CD14-positive monocyte (primary cell): ENCODE results near the gene ZNF700. TPM values are rescaled to one million over a fixed set of nuclear protein-coding genes. Genes with fewer than 3 reads are reported as not detected.
"Not testable (repeated sequence)": the region's sequence is repeated elsewhere in the genome, so short reads cannot be mapped to it uniquely, and the experiment has no call there.

ENCODE experiments used
- DNase-seq, 3 donors: peaks; one replicate each; pipeline ENCODE4 v3.0.0-alpha.2; 2011 to 2022
- H2AFZ ChIP-seq: 2 replicates; pipeline ENCODE4 v1.6.0; 2012; ENCODE audit warnings: mild to moderate bottlenecking, low read depth, low read length, inconsistent platforms; ENCODE audit not compliant: insufficient read depth, poor library complexity, severe bottlenecking
- H3K27ac ChIP-seq, 2 donors: 1 replicate in 1 of 2; 2 replicates in 1 of 2; pipeline ENCODE4 v1.5.1; 2012 to 2013; ENCODE audit warnings: low read length in 2 of 2, control low read depth in 1 of 2, inconsistent platforms in 1 of 2, low read depth in 1 of 2, mild to moderate bottlenecking in 1 of 2
- H3K27me3 ChIP-seq, 2 donors: one replicate each; pipeline versions ENCODE4 v1.6.0 to v1.6.1; 2011 to 2013; ENCODE audit warnings: low read length in 2 of 2; ENCODE audit not compliant: control insufficient read depth in 2 of 2, insufficient read depth in 2 of 2
- H3K36me3 ChIP-seq, 2 donors: replicated peaks in 1 of 2; 1 replicate in 1 of 2; 2 replicates in 1 of 2; pipeline versions ENCODE4 v1.5.1 to v1.6.1; 2012 to 2013; ENCODE audit warnings: low read length in 2 of 2, control low read depth in 1 of 2, inconsistent platforms in 1 of 2, mild to moderate bottlenecking in 1 of 2; ENCODE audit not compliant: insufficient read depth in 2 of 2, control insufficient read depth in 1 of 2
- H3K4me1 ChIP-seq, 2 donors: 1 replicate in 1 of 2; 2 replicates in 1 of 2; pipeline versions ENCODE4 v1.5.1 to v1.6.1; 2012 to 2013; ENCODE audit warnings: low read length in 2 of 2, control low read depth in 1 of 2, inconsistent platforms in 1 of 2, mild to moderate bottlenecking in 1 of 2, moderate library complexity in 1 of 2; ENCODE audit not compliant: insufficient read depth in 2 of 2, control insufficient read depth in 1 of 2
- H3K4me2 ChIP-seq: replicated peaks from 2 replicates; pipeline ENCODE3; 2012; ENCODE audit warnings: low read length, moderate library complexity, mild to moderate bottlenecking; ENCODE audit not compliant: poor library complexity, severe bottlenecking; ENCODE audit errors: extremely low read depth
- H3K4me3 ChIP-seq, 3 experiments: fragments of 200-600 bp in 1 of 3; sonication (generic) in 1 of 3; replicated peaks in 1 of 3; 1 replicate in 2 of 3; 2 replicates in 1 of 3; pipeline ENCODE4 v1.5.1; 2011 to 2013; ENCODE audit warnings: low read length in 3 of 3, mild to moderate bottlenecking in 3 of 3, control low read depth in 2 of 3, low read depth in 2 of 3, inconsistent platforms in 1 of 3, moderate library complexity in 1 of 3
- H3K79me2 ChIP-seq: 2 replicates; pipeline ENCODE4 v1.6.0; 2012; ENCODE audit warnings: mild to moderate bottlenecking, control low read depth, inconsistent platforms, low read length, moderate library complexity; ENCODE audit not compliant: insufficient read depth
- H3K9ac ChIP-seq: 2 replicates; pipeline ENCODE4 v1.6.0; 2017; ENCODE audit warnings: low read length, mild to moderate bottlenecking; ENCODE audit not compliant: insufficient read depth, poor library complexity, severe bottlenecking
- H3K9me3 ChIP-seq, 2 donors: replicated peaks in 1 of 2; 1 replicate in 1 of 2; 2 replicates in 1 of 2; pipeline versions ENCODE4 v1.5.1 to v1.6.1; 2012 to 2013; ENCODE audit warnings: low read length in 2 of 2, control low read depth in 1 of 2; ENCODE audit not compliant: control insufficient read depth in 1 of 2, insufficient read depth in 1 of 2
- H4K20me1 ChIP-seq: 2 replicates; pipeline ENCODE4 v1.6.0; 2012; ENCODE audit warnings: mild to moderate bottlenecking, low read length, control low read depth, moderate library complexity; ENCODE audit not compliant: insufficient read depth
- H3K27ac Mint-ChIP-seq, 7 donors: one replicate each; pipeline ENCODE4 v1.8.0; 2020; ENCODE audit warnings: mild to moderate bottlenecking in 7 of 7, mixed read lengths in 7 of 7, moderate library complexity in 6 of 7, inconsistent platforms in 2 of 7
- H3K27me3 Mint-ChIP-seq, 3 donors: one replicate each; pipeline ENCODE4 v1.8.0; 2021 to 2022; ENCODE audit warnings: low read depth in 3 of 3, mild to moderate bottlenecking in 3 of 3, mixed read lengths in 3 of 3, moderate library complexity in 3 of 3, inconsistent platforms in 1 of 3
- H3K36me3 Mint-ChIP-seq, 2 donors: one replicate each; pipeline ENCODE4 v1.8.0; 2020; ENCODE audit warnings: mixed read lengths in 2 of 2, inconsistent platforms in 1 of 2, mild to moderate bottlenecking in 1 of 2
- H3K4me1 Mint-ChIP-seq: one replicate; pipeline ENCODE4 v1.8.0; 2020; ENCODE audit warnings: mild to moderate bottlenecking, mixed read lengths
- H3K4me3 Mint-ChIP-seq, 2 donors: one replicate each; pipeline ENCODE4 v1.8.0; 2020; ENCODE audit warnings: mild to moderate bottlenecking in 2 of 2, mixed read lengths in 2 of 2, moderate library complexity in 1 of 2
- H3K9me3 Mint-ChIP-seq, 7 donors: one replicate each; pipeline ENCODE4 v1.8.0; 2020 to 2022; ENCODE audit warnings: mixed read lengths in 7 of 7, mild to moderate bottlenecking in 6 of 7, moderate library complexity in 6 of 7, inconsistent platforms in 2 of 7
- WGBS: methylation state at CpG from one replicate; pipeline ENCODE4 v1.1.5; 2013; ENCODE audit warnings: missing lambda C conversion rate; ENCODE audit not compliant: insufficient coverage; 5-methylcytosine and 5-hydroxymethylcytosine counted together
- intact Hi-C, 2 donors: fragments of 100-400 bp; cut with micrococcal nuclease; formaldehyde crosslinking; loops; one replicate each; pipeline versions ENCODE4 v1.15.0 to v1.15.1; 2023
- polyA plus RNA-seq, 3 donors: library from polyadenylated mRNA; depleted of rRNA in 1 of 3; unstranded in 2 of 3; stranded (reverse) in 1 of 3; fragments of 300-500 nt in 2 of 3; fragments of >200 nt in 1 of 3; fragmentation: Illumina TruSeq in 2 of 3; gene quantifications; 1 replicate in 2 of 3; 2 replicates in 1 of 3; pipeline ENCODE4 v1.2.3, GENCODE V29; 2012 to 2021
- TF ChIP-seq, protein P1 (sequence below): fragments of 200-600 bp; IDR thresholded peaks from one replicate; pipeline ENCODE4 v1.8.0; 2022; ENCODE audit warnings: antibody characterized with exemption, mild to moderate bottlenecking

ZNF700 gene
- polyA plus RNA-seq, 3 donors: 1.1 to 18.3 (median 1.2) TPM

DNA sequence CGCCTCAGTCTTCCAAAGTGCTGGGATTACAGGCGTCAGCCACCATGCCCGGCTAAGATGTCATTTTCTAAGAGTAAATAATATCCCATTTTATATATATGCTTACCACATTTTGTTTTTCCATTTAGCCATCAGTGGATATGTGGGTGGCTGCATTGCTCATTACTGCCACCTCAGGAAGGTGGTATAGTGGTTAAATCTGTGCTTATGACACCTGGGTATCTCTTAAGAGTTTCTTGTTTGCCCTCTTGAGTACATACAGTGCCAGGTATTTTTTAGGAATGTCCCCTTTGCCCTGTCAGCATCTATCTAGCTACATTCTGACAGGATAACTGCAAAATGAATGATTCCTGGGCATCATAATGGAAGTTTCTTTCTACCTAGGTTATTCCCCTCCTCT, 22.7 kb upstream of the ZNF700 start:
- H2AFZ ChIP-seq: no peak overlapping the region
- Mint-ChIP-seq H3K9me3 (peaks cover 53 to 96% (median 88%) of the 10 kb centered on the region in 7 donors), H3K4me3 (no peak overlapping the region), H3K27ac (no peak overlapping the region), H3K4me1 (no peaks in the 10 kb centered on the region), H3K36me3 (peaks cover 34 to 67% of the 10 kb centered on the region in 2 donors), H3K27me3 (no peaks in the 10 kb centered on the region)
- TF ChIP-seq, protein P1, sequence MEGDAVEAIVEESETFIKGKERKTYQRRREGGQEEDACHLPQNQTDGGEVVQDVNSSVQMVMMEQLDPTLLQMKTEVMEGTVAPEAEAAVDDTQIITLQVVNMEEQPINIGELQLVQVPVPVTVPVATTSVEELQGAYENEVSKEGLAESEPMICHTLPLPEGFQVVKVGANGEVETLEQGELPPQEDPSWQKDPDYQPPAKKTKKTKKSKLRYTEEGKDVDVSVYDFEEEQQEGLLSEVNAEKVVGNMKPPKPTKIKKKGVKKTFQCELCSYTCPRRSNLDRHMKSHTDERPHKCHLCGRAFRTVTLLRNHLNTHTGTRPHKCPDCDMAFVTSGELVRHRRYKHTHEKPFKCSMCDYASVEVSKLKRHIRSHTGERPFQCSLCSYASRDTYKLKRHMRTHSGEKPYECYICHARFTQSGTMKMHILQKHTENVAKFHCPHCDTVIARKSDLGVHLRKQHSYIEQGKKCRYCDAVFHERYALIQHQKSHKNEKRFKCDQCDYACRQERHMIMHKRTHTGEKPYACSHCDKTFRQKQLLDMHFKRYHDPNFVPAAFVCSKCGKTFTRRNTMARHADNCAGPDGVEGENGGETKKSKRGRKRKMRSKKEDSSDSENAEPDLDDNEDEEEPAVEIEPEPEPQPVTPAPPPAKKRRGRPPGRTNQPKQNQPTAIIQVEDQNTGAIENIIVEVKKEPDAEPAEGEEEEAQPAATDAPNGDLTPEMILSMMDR: no peak
- no peaks in the 10 kb centered on the region for H4K20me1 ChIP-seq
- H3K27me3 ChIP-seq: no peaks in the 10 kb centered on the region
- peaks cover 4% of the 10 kb centered on the region for H3K79me2 ChIP-seq
- peaks cover 71 to 91% of the 10 kb centered on the region in 2 donors for H3K9me3 ChIP-seq
- peak overlapping the region in 1 of 3 experiments; percentile 12 for H3K4me3 ChIP-seq
- intact Hi-C loops: no loop called here
- H3K36me3 ChIP-seq: peaks cover 28 to 57% of the 10 kb centered on the region in 2 donors
- no peaks in the 10 kb centered on the region for H3K4me1 ChIP-seq
- no peak for DNase-seq
- WGBS: 100% methylated on average over 1 of the region's 3 CpGs
- no peak overlapping the region for H3K27ac ChIP-seq
- no peak overlapping the region for H3K4me2 ChIP-seq
- no peak overlapping the region for H3K9ac ChIP-seq

DNA sequence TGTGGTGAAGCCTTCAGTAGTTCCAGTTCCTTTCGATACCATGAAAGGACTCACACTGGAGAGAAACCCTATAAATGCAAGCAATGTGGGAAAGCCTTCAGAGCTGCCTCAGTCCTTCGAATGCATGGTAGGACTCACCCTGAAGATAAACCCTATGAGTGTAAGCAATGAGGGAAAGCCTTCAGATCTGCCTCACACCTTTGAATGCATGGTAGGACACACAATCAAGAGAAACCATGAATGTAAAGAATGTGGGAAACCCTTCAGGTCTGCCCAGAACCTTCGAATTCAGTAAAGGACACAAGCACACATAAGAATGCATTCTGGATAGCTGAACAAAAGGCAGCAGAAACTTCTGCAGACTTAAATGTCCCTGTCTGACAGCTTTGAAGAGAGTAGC, 19.0 kb upstream of the ZNF700 start:
- DNase-seq: no peak
- Histone ChIP-seq H3K27ac (no peak overlapping the region), H3K36me3 (peaks cover 28 to 52% of the 10 kb centered on the region in 2 donors), H2AFZ (no peak overlapping the region), H3K4me3 (peak overlapping the region in 1 of 3 experiments; percentile 59), H4K20me1 (no peaks in the 10 kb centered on the region), H3K9ac (no peak overlapping the region), H3K79me2 (no peaks in the 10 kb centered on the region), H3K4me1 (no peaks in the 10 kb centered on the region), H3K27me3 (no peaks in the 10 kb centered on the region), H3K9me3 (peaks cover 44 to 67% of the 10 kb centered on the region in 2 donors), H3K4me2 (no peak overlapping the region)
- Mint-ChIP-seq H3K9me3 (peaks cover 57 to 97% (median 89%) of the 10 kb centered on the region in 7 donors), H3K4me3 (no peak overlapping the region), H3K27me3 (no peaks in the 10 kb centered on the region), H3K27ac (no peak overlapping the region), H3K4me1 (no peaks in the 10 kb centered on the region), H3K36me3 (peaks cover 27 to 54% of the 10 kb centered on the region in 2 donors)
- intact Hi-C loops: no loop called here
- TF ChIP-seq, protein P1: no peak
- WGBS: 100% methylated on average over 1 of the region's 3 CpGs

DNA sequence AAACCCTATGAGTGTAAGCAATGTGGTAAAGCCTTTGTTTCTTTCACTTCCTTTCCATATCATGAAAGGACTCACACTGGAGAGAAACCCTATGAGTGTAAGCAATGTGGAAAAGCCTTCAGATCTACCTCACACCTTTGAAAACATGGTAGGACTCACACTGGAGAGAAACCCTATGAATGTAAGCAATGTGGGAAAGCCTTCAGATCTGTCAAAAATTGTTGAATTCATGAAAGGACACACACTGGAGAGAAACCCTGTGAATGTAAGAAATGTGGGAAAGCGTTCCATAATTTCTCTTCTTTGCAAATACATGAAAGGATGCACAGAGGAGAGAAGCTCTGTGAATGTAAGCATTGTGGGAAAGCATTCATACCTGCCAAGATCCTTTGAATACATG, 13.0 kb upstream of the ZNF700 start:
- Histone ChIP-seq H3K9me3 (peaks cover 36 to 58% of the 10 kb centered on the region in 2 donors), H3K4me3 (peak overlapping the region in 1 of 3 experiments; percentile 19), H3K36me3 (peaks cover 0 to 11% of the 10 kb centered on the region in 2 donors)
- H2AFZ ChIP-seq, H3K4me2 ChIP-seq, H3K27ac Mint-ChIP-seq, H3K4me1 ChIP-seq, DNase-seq, H4K20me1 ChIP-seq, H3K9ac ChIP-seq, H3K4me3 Mint-ChIP-seq, H3K27me3 Mint-ChIP-seq, H3K27ac ChIP-seq, intact Hi-C loops, H3K79me2 ChIP-seq, H3K4me1 Mint-ChIP-seq, H3K27me3 ChIP-seq: not testable (repeated sequence)
- H3K9me3 Mint-ChIP-seq: peaks cover 43 to 92% (median 79%) of the 10 kb centered on the region in 7 donors
- no CpG with 5 or more reads among the region's 1 CpG for WGBS
- peaks cover 2 to 12% of the 10 kb centered on the region in 2 donors for H3K36me3 Mint-ChIP-seq
